HepG2 (cell line): ENCODE measurements around the gene BCL6. TPM values are rescaled to one million over a fixed set of nuclear protein-coding genes. Genes with fewer than 3 reads are reported as not detected.
A peak's percentile ranks its signal among the peaks of the same experiment; 100 is the strongest.

ENCODE experiments used
- ATAC-seq: fragments of 200-7000 bp; cut with Tn5 transposase; 3 replicates; pipeline ENCODE4 v1.9.1; 2020; ENCODE audit warnings: mild to moderate bottlenecking, moderate library complexity
- BruUV-seq: library from RNA; stranded (reverse); fragments of 400-500 nt; replicated peaks from 2 replicates; lab custom pipeline; 2021; lab: Mats Ljungman, UMichigan
- CTCF ChIA-PET: fragments of 300-600 bp; formaldehyde crosslinking; extraction: SDS; loops from one replicate; lab custom pipeline; 2021; ENCODE audit warnings: low total read pairs, inconsistent platforms, low intra/inter-chr PET ratio; lab: Yijun Ruan, JAX
- POLR2A ChIA-PET: fragments of 350-600 bp; sonication (Branson Sonifier 250); formaldehyde crosslinking; loops from one replicate; lab custom pipeline; 2020; ENCODE audit warnings: antibody characterized with exemption, inconsistent platforms; lab: Yijun Ruan, JAX
- DNase-seq: peaks from one replicate; pipeline ENCODE4 v3.0.0-alpha.2; 2015; ENCODE audit warnings: low spot score
- FAIRE-seq: peaks from 3 replicates; lab custom pipeline; 2011; peaks lifted over from hg19 to GRCh38; lab: Jason Lieb, UNC
- H2AFZ ChIP-seq: one replicate; pipeline ENCODE4 v1.6.1; 2011; ENCODE audit warnings: low read length, inconsistent platforms
- H3K27ac ChIP-seq: fragments of 300-600 bp; 3 replicates; pipeline ENCODE4 v1.8.0; 2011; ENCODE audit warnings: mixed run types, mild to moderate bottlenecking, mixed read lengths, low read length, inconsistent platforms; ENCODE audit not compliant: insufficient read depth; ENCODE audit errors: extremely low read length
- H3K27me3 ChIP-seq, 2 experiments: fragments of 200-600 bp in 1 of 2; 2 replicates in 1 of 2; 3 replicates in 1 of 2; pipeline versions ENCODE4 v1.6.0 to v1.8.0; 2011; ENCODE audit warnings: low read length in 2 of 2, mild to moderate bottlenecking in 2 of 2, moderate library complexity in 2 of 2, inconsistent platforms in 1 of 2; ENCODE audit not compliant: insufficient read depth in 2 of 2, control insufficient read depth in 1 of 2
- H3K36me3 ChIP-seq, 2 experiments: fragments of 200-600 bp in 1 of 2; replicated peaks in 1 of 2; 2 replicates in 1 of 2; 3 replicates in 1 of 2; pipeline versions ENCODE4 v1.5.1 to v1.8.0; 2011; ENCODE audit warnings: low read length in 2 of 2, inconsistent platforms in 1 of 2; ENCODE audit not compliant: insufficient read depth in 2 of 2, control insufficient read depth in 1 of 2
- H3K4me1 ChIP-seq: 2 replicates; pipeline ENCODE4 v1.5.1; 2012; ENCODE audit warnings: low read length, inconsistent platforms; ENCODE audit not compliant: insufficient read depth
- H3K4me2 ChIP-seq: 2 replicates; pipeline ENCODE4 v1.6.0; 2011; ENCODE audit warnings: low read depth, low read length, inconsistent platforms
- H3K4me3 ChIP-seq, 3 experiments: fragments of 200-600 bp in 1 of 3; sonication (generic), shearing (Covaris generic) in 1 of 3; replicated peaks in 1 of 3; 2 replicates each; pipeline ENCODE4 v1.5.1; 2011 to 2016; ENCODE audit warnings: low read length in 3 of 3, inconsistent platforms in 2 of 3, low read depth in 2 of 3, mild to moderate bottlenecking in 2 of 3, control low read depth in 1 of 3, mixed read lengths in 1 of 3; ENCODE audit not compliant: insufficient read depth in 1 of 3
- H3K79me2 ChIP-seq: one replicate; pipeline ENCODE4 v1.6.1; 2011; ENCODE audit warnings: low read length, inconsistent platforms; ENCODE audit not compliant: insufficient read depth
- H3K9ac ChIP-seq: 2 replicates; pipeline ENCODE4 v1.6.0; 2011; ENCODE audit warnings: mild to moderate bottlenecking, low read depth, low read length, inconsistent platforms; ENCODE audit not compliant: insufficient read depth
- H3K9me3 ChIP-seq: 2 replicates; pipeline ENCODE4 v1.5.1; 2012; ENCODE audit warnings: mild to moderate bottlenecking, low read length
- H4K20me1 ChIP-seq: 2 replicates; pipeline ENCODE4 v1.6.0; 2011; ENCODE audit warnings: inconsistent platforms, mild to moderate bottlenecking, low read length, moderate library complexity; ENCODE audit not compliant: insufficient read depth
- AGO2 ChIP-seq: fragments of 200-400 bp; formaldehyde crosslinking; optimal IDR thresholded peaks from 2 replicates; pipeline ENCODE3; 2017; ENCODE audit warnings: mild to moderate bottlenecking, low read depth, low read length, moderate library complexity
- RBFOX2 ChIP-seq: fragments of 200-400 bp; formaldehyde crosslinking; IDR thresholded peaks from 2 replicates; pipeline ENCODE4 v1.6.1; 2017; ENCODE audit warnings: low read depth, mild to moderate bottlenecking, low read length
- RFXAP ChIP-seq: sonication (generic); formaldehyde crosslinking; IDR thresholded peaks from 2 replicates; pipeline ENCODE4 v1.4.0; 2020; ENCODE audit warnings: missing genetic modification reagents, borderline replicate concordance
- TBP ChIP-seq: sonication (generic); formaldehyde crosslinking; IDR thresholded peaks from 2 replicates; pipeline ENCODE4 v1.5.0; 2020; ENCODE audit warnings: missing genetic modification reagents
- WGBS: methylation state at CpG from one replicate; pipeline ENCODE4 v1.1.6; 2017; ENCODE audit warnings: low lambda C conversion rate; 5-methylcytosine and 5-hydroxymethylcytosine counted together
- in situ Hi-C: cut with HindIII; loops from 2 replicates; pipeline ENCODE4 v1.10.0; 2017; ENCODE audit warnings: low pct_unique_long_range_greater_than_20kb; ENCODE audit not compliant: extremely low pct_ligation_motif_present
- intact Hi-C: fragments of 100-400 bp; cut with micrococcal nuclease; formaldehyde crosslinking; loops from one replicate; pipeline ENCODE4 v1.10.0; 2022; ENCODE audit not compliant: unreplicated experiment
- polyA plus RNA-seq, 8 experiments: library from polyadenylated mRNA; depleted of rRNA in 3 of 8; stranded (reverse) in 7 of 8; unstranded in 1 of 8; fragments of >200 nt; fragmentation: Illumina TruSeq in 4 of 8; extraction: Trizol in 4 of 8; gene quantifications; 2 replicates each; pipeline versions ENCODE4 v1.2.1 to v1.2.3, GENCODE V29; 2011 to 2016; ENCODE audit warnings: low read depth in 4 of 8, missing spikeins in 1 of 8, mixed read lengths in 1 of 8; ENCODE audit not compliant: insufficient read depth in 1 of 8
- total RNA-seq, 5 experiments: library from RNA; depleted of rRNA; stranded (reverse); fragments of >200 nt; fragmentation: Illumina TruSeq; extraction: Trizol; gene quantifications; 2 replicates each; pipeline ENCODE4 v1.2.3, GENCODE V29; 2016; ENCODE audit warnings: low read depth in 1 of 5
- TF ChIP-seq, protein P1 (sequence below): sonication (generic); formaldehyde crosslinking; IDR thresholded peaks from 2 replicates; pipeline ENCODE4 v1.5.1; 2020; ENCODE audit warnings: mild to moderate bottlenecking, missing genetic modification reagents, moderate library complexity

BCL6 gene
- total and polyA plus RNA-seq, 2 of the 13 experiments (the other 11 are each of a cell fraction or from before 2014, with no cell fraction given): 21.2 to 53.7 TPM

- in situ Hi-C loops: loop anchor here (25.0 kb wide), 3 partner anchors 687 to 1012 kb away; no protein-coding TSS in a partner anchor
- Histone ChIP-seq H3K9ac (no peak overlapping the region), H4K20me1 (peaks cover 14% of the 10 kb centered on the region; the same call in 1 of the 2 replicates), H3K4me2 (no peak overlapping the region), H3K4me3 (no peak overlapping the region), H3K27ac (no peak overlapping the region), H3K9me3 (no peaks in the 10 kb centered on the region), H3K36me3 (peaks cover 57 to 84% of the 10 kb centered on the region in 2 experiments), H3K4me1 (peaks cover 18% of the 10 kb centered on the region), H3K27me3 (no peaks in the 10 kb centered on the region), H2AFZ (no peak overlapping the region), H3K79me2 (no peaks in the 10 kb centered on the region)
- FAIRE-seq (no peak), DNase-seq (no peak), ATAC-seq (no peak)
- WGBS: 95% methylated on average over 22 of the region's 22 CpGs
- ChIA-PET CTCF (no interaction called here), POLR2A (no interaction called here)
- TF ChIP-seq TBP (CRISPR knock-in tag) (no peak), AGO2 (peak; percentile 96), RFXAP (CRISPR knock-in tag) (no peak), RBFOX2 (peak; percentile 55)
- TF ChIP-seq, protein P1, sequence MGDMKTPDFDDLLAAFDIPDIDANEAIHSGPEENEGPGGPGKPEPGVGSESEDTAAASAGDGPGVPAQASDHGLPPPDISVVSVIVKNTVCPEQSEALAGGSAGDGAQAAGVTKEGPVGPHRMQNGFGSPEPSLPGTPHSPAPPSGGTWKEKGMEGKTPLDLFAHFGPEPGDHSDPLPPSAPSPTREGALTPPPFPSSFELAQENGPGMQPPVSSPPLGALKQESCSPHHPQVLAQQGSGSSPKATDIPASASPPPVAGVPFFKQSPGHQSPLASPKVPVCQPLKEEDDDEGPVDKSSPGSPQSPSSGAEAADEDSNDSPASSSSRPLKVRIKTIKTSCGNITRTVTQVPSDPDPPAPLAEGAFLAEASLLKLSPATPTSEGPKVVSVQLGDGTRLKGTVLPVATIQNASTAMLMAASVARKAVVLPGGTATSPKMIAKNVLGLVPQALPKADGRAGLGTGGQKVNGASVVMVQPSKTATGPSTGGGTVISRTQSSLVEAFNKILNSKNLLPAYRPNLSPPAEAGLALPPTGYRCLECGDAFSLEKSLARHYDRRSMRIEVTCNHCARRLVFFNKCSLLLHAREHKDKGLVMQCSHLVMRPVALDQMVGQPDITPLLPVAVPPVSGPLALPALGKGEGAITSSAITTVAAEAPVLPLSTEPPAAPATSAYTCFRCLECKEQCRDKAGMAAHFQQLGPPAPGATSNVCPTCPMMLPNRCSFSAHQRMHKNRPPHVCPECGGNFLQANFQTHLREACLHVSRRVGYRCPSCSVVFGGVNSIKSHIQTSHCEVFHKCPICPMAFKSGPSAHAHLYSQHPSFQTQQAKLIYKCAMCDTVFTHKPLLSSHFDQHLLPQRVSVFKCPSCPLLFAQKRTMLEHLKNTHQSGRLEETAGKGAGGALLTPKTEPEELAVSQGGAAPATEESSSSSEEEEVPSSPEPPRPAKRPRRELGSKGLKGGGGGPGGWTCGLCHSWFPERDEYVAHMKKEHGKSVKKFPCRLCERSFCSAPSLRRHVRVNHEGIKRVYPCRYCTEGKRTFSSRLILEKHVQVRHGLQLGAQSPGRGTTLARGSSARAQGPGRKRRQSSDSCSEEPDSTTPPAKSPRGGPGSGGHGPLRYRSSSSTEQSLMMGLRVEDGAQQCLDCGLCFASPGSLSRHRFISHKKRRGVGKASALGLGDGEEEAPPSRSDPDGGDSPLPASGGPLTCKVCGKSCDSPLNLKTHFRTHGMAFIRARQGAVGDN (CRISPR knock-in tag): peak; percentile 28; the same call in 1 of the 2 replicates
- BruUV-seq: no TSS peak
- intact Hi-C loops: no loop called here
Observed at GRCh38 chr3:187725224-187725623, 20.0 kb downstream of the BCL6 start.
